IMR-90 (cell line): ENCODE measurements around the gene SLC34A3.

ENCODE experiments used
- BHLHE40 ChIP-seq: fragments of 150-350 bp; IDR thresholded peaks from 2 replicates; pipeline ENCODE4 v1.6.1; 2016; ENCODE audit warnings: mild to moderate bottlenecking, low read depth, low read length
- CEBPB ChIP-seq: IDR thresholded peaks from 2 replicates; pipeline ENCODE4 v1.6.1; 2012; ENCODE audit warnings: low read depth, low read length, improper control_type of control experiment
- CTCF ChIP-seq: conservative IDR thresholded peaks from 2 replicates; pipeline ENCODE4 v1.5.1; 2012; ENCODE audit warnings: mild to moderate bottlenecking, low read depth, low read length, improper control_type of control experiment
- MAFK ChIP-seq: IDR thresholded peaks from 2 replicates; pipeline ENCODE4 v1.6.1; 2012; ENCODE audit warnings: low read depth, low read length, improper control_type of control experiment
- MAZ ChIP-seq: IDR thresholded peaks from 2 replicates; pipeline ENCODE4 v1.6.1; 2012; ENCODE audit warnings: low read depth, mild to moderate bottlenecking, low read length, improper control_type of control experiment, moderate library complexity, borderline replicate concordance
- MXI1 ChIP-seq: IDR thresholded peaks from 2 replicates; pipeline ENCODE4 v1.6.1; 2012; ENCODE audit warnings: low read depth, mild to moderate bottlenecking, low read length, moderate library complexity, borderline replicate concordance
- POLR2A ChIP-seq: IDR thresholded peaks from 2 replicates; pipeline ENCODE4 v1.6.1; 2012; ENCODE audit warnings: mild to moderate bottlenecking, low read depth, low read length
- RAD21 ChIP-seq: IDR thresholded peaks from 2 replicates; pipeline ENCODE4 v1.6.1; 2012; ENCODE audit warnings: low read length, improper control_type of control experiment
- RCOR1 ChIP-seq: IDR thresholded peaks from 2 replicates; pipeline ENCODE4 v1.6.1; 2012; ENCODE audit warnings: mild to moderate bottlenecking, low read length, improper control_type of control experiment; ENCODE audit not compliant: insufficient replicate concordance
- RFX5 ChIP-seq: IDR thresholded peaks from 2 replicates; pipeline ENCODE4 v1.8.0; 2012; ENCODE audit warnings: low read depth, mild to moderate bottlenecking, low read length, moderate library complexity
- SMC3 ChIP-seq: fragments of 150-350 bp; IDR thresholded peaks from 2 replicates; pipeline ENCODE4 v1.6.1; 2016; ENCODE audit warnings: low read depth, mild to moderate bottlenecking, antibody characterized with exemption, low read length, moderate library complexity
- USF2 ChIP-seq: fragments of 150-350 bp; IDR thresholded peaks from 2 replicates; pipeline ENCODE4 v1.6.1; 2017; ENCODE audit warnings: mild to moderate bottlenecking, antibody characterized with exemption, low read length, low read depth

GRCh38 chr9:137264067-137264466 lies 33.4 kb downstream of the SLC34A3 start:
- no peak for TF ChIP-seq SMC3
- TF ChIP-seq POLR2A: no peak
- TF ChIP-seq CTCF: no peak
- TF ChIP-seq MXI1: no peak
- TF ChIP-seq MAZ: no peak
- TF ChIP-seq CEBPB: no peak
- TF ChIP-seq RAD21: no peak
- no peak for TF ChIP-seq USF2
- no peak for TF ChIP-seq BHLHE40
- TF ChIP-seq MAFK: no peak
- TF ChIP-seq RFX5: no peak
- TF ChIP-seq RCOR1: no peak
